Endothelial cell (in vitro differentiated cells): ENCODE results near the gene PCYOX1L. TPM values are rescaled to one million over a fixed set of nuclear protein-coding genes. Genes with fewer than 3 reads are reported as not detected.

Source experiments
- DNase-seq: peaks from one replicate; pipeline ENCODE4 v3.0.0; 2021; ENCODE audit warnings: low spot score
- H3K27ac Mint-ChIP-seq: one replicate; pipeline ENCODE4 v1.8.0; 2021; ENCODE audit warnings: mixed read lengths, inconsistent platforms; ENCODE audit not compliant: unreplicated experiment
- H3K27me3 Mint-ChIP-seq: one replicate; pipeline ENCODE4 v1.8.0; 2021; ENCODE audit warnings: mild to moderate bottlenecking, moderate library complexity, mixed read lengths, inconsistent platforms; ENCODE audit not compliant: unreplicated experiment
- H3K36me3 Mint-ChIP-seq: one replicate; pipeline ENCODE4 v1.8.0; 2021; ENCODE audit warnings: mild to moderate bottlenecking, low read depth, mixed read lengths, inconsistent platforms; ENCODE audit not compliant: unreplicated experiment
- H3K4me1 Mint-ChIP-seq: one replicate; pipeline ENCODE4 v1.8.0; 2021; ENCODE audit warnings: mild to moderate bottlenecking, mixed read lengths, inconsistent platforms; ENCODE audit not compliant: unreplicated experiment
- H3K4me3 Mint-ChIP-seq: one replicate; pipeline ENCODE4 v1.8.0; 2021; ENCODE audit warnings: mild to moderate bottlenecking, mixed read lengths, inconsistent platforms; ENCODE audit not compliant: unreplicated experiment
- H3K9me3 Mint-ChIP-seq: one replicate; pipeline ENCODE4 v1.8.0; 2021; ENCODE audit warnings: mixed read lengths, inconsistent platforms; ENCODE audit not compliant: unreplicated experiment
- total RNA-seq: library from RNA; stranded (reverse); fragmentation: NEBNext Ultra II Directional; extraction: Animal tissue kit (Norgen Biotek cat#: 25700); gene quantifications from one replicate; pipeline ENCODE4 v1.2.1, GENCODE V29; 2021; ENCODE audit not compliant: unreplicated experiment
- TF ChIP-seq, protein P1 (sequence below): fragments of 200-600 bp; sonication (generic); IDR thresholded peaks from one replicate; pipeline ENCODE4 v1.5.0; 2021; ENCODE audit warnings: antibody characterized with exemption; ENCODE audit not compliant: unreplicated experiment

Gene PCYOX1L
- total RNA-seq, 1 donor from 2014 or later = 18.3 TPM

GRCh38 chr5:149319174-149319573, 38.7 kb upstream of the PCYOX1L start:
- Mint-ChIP-seq H3K36me3 (peaks cover 61% of the 10 kb centered on the region), H3K4me1 (peaks cover 29% of the 10 kb centered on the region), H3K4me3 (peak overlapping the region; percentile 62), H3K9me3 (no peaks in the 10 kb centered on the region), H3K27me3 (peaks cover 15% of the 10 kb centered on the region), H3K27ac (no peak overlapping the region)
- TF ChIP-seq, protein P1, sequence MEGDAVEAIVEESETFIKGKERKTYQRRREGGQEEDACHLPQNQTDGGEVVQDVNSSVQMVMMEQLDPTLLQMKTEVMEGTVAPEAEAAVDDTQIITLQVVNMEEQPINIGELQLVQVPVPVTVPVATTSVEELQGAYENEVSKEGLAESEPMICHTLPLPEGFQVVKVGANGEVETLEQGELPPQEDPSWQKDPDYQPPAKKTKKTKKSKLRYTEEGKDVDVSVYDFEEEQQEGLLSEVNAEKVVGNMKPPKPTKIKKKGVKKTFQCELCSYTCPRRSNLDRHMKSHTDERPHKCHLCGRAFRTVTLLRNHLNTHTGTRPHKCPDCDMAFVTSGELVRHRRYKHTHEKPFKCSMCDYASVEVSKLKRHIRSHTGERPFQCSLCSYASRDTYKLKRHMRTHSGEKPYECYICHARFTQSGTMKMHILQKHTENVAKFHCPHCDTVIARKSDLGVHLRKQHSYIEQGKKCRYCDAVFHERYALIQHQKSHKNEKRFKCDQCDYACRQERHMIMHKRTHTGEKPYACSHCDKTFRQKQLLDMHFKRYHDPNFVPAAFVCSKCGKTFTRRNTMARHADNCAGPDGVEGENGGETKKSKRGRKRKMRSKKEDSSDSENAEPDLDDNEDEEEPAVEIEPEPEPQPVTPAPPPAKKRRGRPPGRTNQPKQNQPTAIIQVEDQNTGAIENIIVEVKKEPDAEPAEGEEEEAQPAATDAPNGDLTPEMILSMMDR = no peak
- DNase-seq = no peak

GRCh38 chr5:149320791-149321330, 37.0 kb upstream of the PCYOX1L start:
- Mint-ChIP-seq H3K27me3 (peaks cover 7% of the 10 kb centered on the region), H3K4me1 (peaks cover 25% of the 10 kb centered on the region), H3K9me3 (no peaks in the 10 kb centered on the region), H3K4me3 (no peak overlapping the region), H3K36me3 (peaks cover 59% of the 10 kb centered on the region), H3K27ac (no peak overlapping the region)
- no peak for DNase-seq
- TF ChIP-seq, protein P1 = no peak

DNA sequence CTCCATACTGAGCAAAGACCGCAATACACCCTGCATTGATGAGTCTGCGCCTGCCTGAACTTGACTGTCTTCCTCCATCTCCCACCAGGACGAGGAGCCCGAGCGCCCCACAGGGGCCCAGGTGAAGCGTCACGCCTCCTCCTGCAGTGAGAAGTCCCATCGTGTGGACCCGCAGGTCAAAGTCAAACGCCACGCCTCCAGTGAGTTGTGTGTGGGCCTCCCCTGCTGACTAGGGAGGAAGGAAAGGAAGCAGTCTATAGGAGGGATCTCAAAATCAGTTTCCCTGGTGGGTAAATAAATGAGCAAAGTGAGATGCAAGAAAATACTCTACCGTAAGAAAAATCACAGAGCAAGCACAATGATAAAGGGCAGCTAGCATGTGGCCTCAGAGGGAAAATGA, 35.3 kb upstream of the PCYOX1L start:
- peaks cover 25% of the 10 kb centered on the region for H3K4me1 Mint-ChIP-seq
- no peak overlapping the region for H3K4me3 Mint-ChIP-seq
- H3K9me3 Mint-ChIP-seq = no peaks in the 10 kb centered on the region
- H3K36me3 Mint-ChIP-seq = peaks cover 57% of the 10 kb centered on the region
- no peak for DNase-seq
- TF ChIP-seq, protein P1 = no peak
- peak overlapping the region; percentile 30 for H3K27ac Mint-ChIP-seq
- H3K27me3 Mint-ChIP-seq = peaks cover 7% of the 10 kb centered on the region

- Mint-ChIP-seq H3K36me3 (peaks cover 56% of the 10 kb centered on the region), H3K4me1 (peaks cover 25% of the 10 kb centered on the region), H3K4me3 (no peak overlapping the region), H3K9me3 (no peaks in the 10 kb centered on the region), H3K27me3 (peaks cover 7% of the 10 kb centered on the region), H3K27ac (no peak overlapping the region)
- TF ChIP-seq, protein P1 = no peak
- DNase-seq = no peak
These were observed 34.6 kb upstream of the PCYOX1L start for GRCh38 chr5:149323210-149323609.

DNA sequence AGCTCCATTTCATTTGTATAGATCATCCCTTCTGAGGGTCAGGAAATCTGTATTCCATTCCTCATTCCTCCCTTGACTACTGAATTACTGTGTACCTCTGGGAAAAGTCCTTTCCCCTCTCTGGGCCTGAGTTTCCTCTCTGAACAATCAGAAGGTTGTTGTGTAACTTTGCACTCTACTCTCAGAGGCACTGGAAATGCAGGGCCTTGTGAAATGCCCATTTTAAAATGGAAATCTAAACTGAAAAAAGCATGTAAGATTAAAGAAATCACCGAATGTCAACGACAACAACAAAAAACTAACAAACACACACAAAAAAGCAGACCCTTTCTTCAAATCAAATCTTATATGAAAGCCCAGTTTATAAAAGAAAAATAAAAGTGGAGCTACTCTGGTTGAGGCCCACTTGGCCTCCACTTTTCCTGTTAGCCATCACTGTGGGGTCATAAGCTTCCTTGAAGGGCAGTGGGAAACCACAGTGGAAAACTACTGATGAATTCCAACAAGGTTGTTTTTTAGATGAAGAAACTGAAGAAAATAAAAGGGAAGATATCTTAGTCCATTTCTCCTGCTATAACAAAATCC, 34.1 kb upstream of the PCYOX1L start:
- TF ChIP-seq, protein P1 = no peak
- Mint-ChIP-seq H3K9me3 (no peaks in the 10 kb centered on the region), H3K36me3 (peaks cover 52% of the 10 kb centered on the region), H3K4me1 (peaks cover 25% of the 10 kb centered on the region), H3K27me3 (peaks cover 7% of the 10 kb centered on the region), H3K27ac (peak overlapping the region; percentile 48), H3K4me3 (no peak overlapping the region)
- no peak for DNase-seq
